ENCODE results near the gene STAM2.
"Not testable (repeated sequence)": the region's sequence is repeated elsewhere in the genome, so short reads cannot be mapped to it uniquely, and the experiment has no call there.

Gene STAM2

GRCh38 chr2:152106464-152106863 lies 69.1 kb downstream of the STAM2 start:
- DNase-seq (ENCODE audit: low read depth in 2 of 2) = no peak

GRCh38 chr2:152103271-152103670 lies 72.3 kb downstream of the STAM2 start:
- no peak for DNase-seq (ENCODE audit: low read depth in 2 of 2)

- DNase-seq (ENCODE audit: low read depth in 2 of 2) = no peak
These were observed 74.6 kb downstream of the STAM2 start for GRCh38 chr2:152100961-152101360.

GRCh38 chr2:152099367-152100050 lies 76.1 kb downstream of the STAM2 start:
- no peak for DNase-seq (ENCODE audit: low read depth in 2 of 2)

GRCh38 chr2:152098496-152099366 lies 76.8 kb downstream of the STAM2 start, which contains the start of gene CACNB4:
CACNB4 (minus strand) TSS chr2:152099044.
- no peak for DNase-seq (ENCODE audit: low read depth in 2 of 2)

- no peak for DNase-seq (ENCODE audit: low read depth in 2 of 2)
These were observed 77.6 kb downstream of the STAM2 start for GRCh38 chr2:152097801-152098495.

GRCh38 chr2:152097290-152097800 lies 78.2 kb downstream of the STAM2 start:
- no peak for DNase-seq (ENCODE audit: low read depth in 2 of 2)

GRCh38 chr2:152095146-152095545 lies 80.4 kb downstream of the STAM2 start:
- no peak for DNase-seq (ENCODE audit: low read depth in 2 of 2)

- DNase-seq (ENCODE audit: low read depth in 2 of 2) = no peak
These were observed 81.5 kb downstream of the STAM2 start for GRCh38 chr2:152094014-152094413.

GRCh38 chr2:152093464-152093863 lies 82.1 kb downstream of the STAM2 start:
- no peak for DNase-seq (ENCODE audit: low read depth in 2 of 2)

- no peak for DNase-seq (ENCODE audit: low read depth in 2 of 2)
These were observed 83.5 kb downstream of the STAM2 start for GRCh38 chr2:152092095-152092494.

- DNase-seq (ENCODE audit: low read depth in 2 of 2) = not testable (repeated sequence)
These were observed 84.8 kb downstream of the STAM2 start for GRCh38 chr2:152090726-152091125.

- no peak for DNase-seq (ENCODE audit: low read depth in 2 of 2)
These were observed 86.3 kb downstream of the STAM2 start for GRCh38 chr2:152089238-152089637.

GRCh38 chr2:152088006-152088405 lies 87.6 kb downstream of the STAM2 start:
- DNase-seq (ENCODE audit: low read depth in 2 of 2) = no peak

GRCh38 chr2:152086231-152086630 lies 89.3 kb downstream of the STAM2 start:
- no peak for DNase-seq (ENCODE audit: low read depth in 2 of 2)

- no peak for DNase-seq (ENCODE audit: low read depth in 2 of 2)
These were observed 91.5 kb downstream of the STAM2 start for GRCh38 chr2:152084076-152084475.

GRCh38 chr2:152083202-152083875 lies 92.2 kb downstream of the STAM2 start:
- DNase-seq (ENCODE audit: low read depth in 2 of 2) = no peak

GRCh38 chr2:152078662-152079061 lies 96.9 kb downstream of the STAM2 start:
- no peak for DNase-seq (ENCODE audit: low read depth in 2 of 2)

- no peak for DNase-seq (ENCODE audit: low read depth in 2 of 2)
These were observed 97.5 kb downstream of the STAM2 start for GRCh38 chr2:152078023-152078422.

- no peak for DNase-seq (ENCODE audit: low read depth in 2 of 2)
These were observed 100.0 kb downstream of the STAM2 start for GRCh38 chr2:152075461-152076050.

- no peak for DNase-seq (ENCODE audit: low read depth in 2 of 2)
These were observed 103.6 kb downstream of the STAM2 start for GRCh38 chr2:152072011-152072410.

Data from stimulated activated CD8-positive, alpha-beta memory T cell treated with anti-CD3 and anti-CD28 coated beads, Interleukin-2, amount 100 ng/mL, for 1 hour (primary cell).